PC-3 (cell line): ENCODE data around the gene NOXA1. TPM values are rescaled to one million over a fixed set of nuclear protein-coding genes. Genes with fewer than 3 reads are reported as not detected.

ENCODE experiments used
- ATAC-seq: fragments of 200-7000 bp; cut with Tn5 transposase; 2 replicates; pipeline ENCODE4 v1.9.1; 2020; ENCODE audit warnings: mild to moderate bottlenecking, moderate library complexity
- BruUV-seq: library from RNA; stranded (reverse); fragments of 400-500 nt; replicated peaks from 2 replicates; lab custom pipeline; 2021; lab: Mats Ljungman, UMichigan
- CTCF ChIA-PET: fragments of 300-600 bp; sonication (Branson Sonifier 250); formaldehyde crosslinking; loops from one replicate; lab custom pipeline; 2022; ENCODE audit warnings: antibody characterized with exemption; lab: Charles Lee
- POLR2A ChIA-PET: fragments of 300-600 bp; sonication (Branson Sonifier 250); formaldehyde crosslinking; loops from one replicate; lab custom pipeline; 2022; ENCODE audit warnings: antibody characterized with exemption; ENCODE audit not compliant: unreplicated experiment; lab: Charles Lee
- DNase-seq: peaks from one replicate; pipeline ENCODE4 v3.0.0-alpha.2; 2015
- H2AFZ ChIP-seq: fragments of 300-600 bp; sonication (generic); 2 replicates; pipeline ENCODE4 v1.6.0; 2016; ENCODE audit warnings: antibody characterized with exemption, low read length
- H3F3A ChIP-seq: fragments of 300-600 bp; sonication (generic); one replicate; pipeline ENCODE4 v1.6.0; 2017; ENCODE audit warnings: antibody characterized with exemption, low read length, control low read depth, mild to moderate bottlenecking; ENCODE audit not compliant: unreplicated experiment
- H3K27ac ChIP-seq: fragments of 300-600 bp; sonication (generic); 2 replicates; pipeline ENCODE4 v1.5.1; 2016; ENCODE audit warnings: mild to moderate bottlenecking, low read length
- H3K27me3 ChIP-seq: fragments of 300-600 bp; sonication (generic); 2 replicates; pipeline ENCODE4 v1.6.1; 2016; ENCODE audit warnings: low read length, mixed read lengths
- H3K36me3 ChIP-seq: fragments of 300-600 bp; sonication (generic); 2 replicates; pipeline ENCODE4 v1.6.1; 2016; ENCODE audit warnings: low read depth, mixed run types, low read length, mixed read lengths
- H3K4me1 ChIP-seq: fragments of 300-600 bp; sonication (generic); 2 replicates; pipeline ENCODE4 v1.5.1; 2016; ENCODE audit warnings: low read length; ENCODE audit not compliant: insufficient read depth
- H3K4me2 ChIP-seq: fragments of 300-600 bp; sonication (generic); 2 replicates; pipeline ENCODE4 v1.6.0; 2016; ENCODE audit warnings: low read length
- H3K4me3 ChIP-seq: fragments of 300-600 bp; sonication (generic); 2 replicates; pipeline ENCODE4 v1.5.1; 2016; ENCODE audit warnings: mild to moderate bottlenecking, low read length, mixed read lengths
- H3K79me2 ChIP-seq: fragments of 300-600 bp; sonication (generic); 2 replicates; pipeline ENCODE4 v1.6.1; 2017; ENCODE audit warnings: low read length, mixed read lengths
- H3K9ac ChIP-seq: fragments of 300-600 bp; sonication (generic); 2 replicates; pipeline ENCODE4 v1.6.0; 2016; ENCODE audit warnings: mild to moderate bottlenecking, low read length
- H3K9me2 ChIP-seq: fragments of 300-600 bp; sonication (generic); replicated peaks from 2 replicates; pipeline ENCODE4 v1.6.1; 2016; ENCODE audit warnings: mixed run types, low read length, mixed read lengths
- H3K9me3 ChIP-seq: fragments of 300-600 bp; sonication (generic); 2 replicates; pipeline ENCODE4 v1.6.1; 2016; ENCODE audit warnings: low read length, mixed read lengths
- H4K20me1 ChIP-seq: fragments of 300-600 bp; sonication (generic); 2 replicates; pipeline ENCODE4 v1.6.1; 2016; ENCODE audit warnings: low read length, mixed read lengths
- CTCF ChIP-seq: fragments of 300-600 bp; sonication (generic); conservative IDR thresholded peaks from 2 replicates; pipeline ENCODE4 v1.5.1; 2017; ENCODE audit warnings: antibody characterized with exemption, low read depth, mild to moderate bottlenecking, low read length
- EZH2 ChIP-seq: fragments of 300-600 bp; sonication (generic); IDR thresholded peaks from one replicate; pipeline ENCODE4 v1.6.1; 2017; ENCODE audit warnings: antibody characterized with exemption, mild to moderate bottlenecking, low read length; ENCODE audit not compliant: unreplicated experiment
- EZH2phosphoT487 ChIP-seq: fragments of 300-600 bp; sonication (generic); IDR thresholded peaks from 2 replicates; pipeline ENCODE4 v1.6.1; 2018; ENCODE audit warnings: mild to moderate bottlenecking, antibody characterized with exemption, low read length, borderline replicate concordance
- intact Hi-C: fragments of 100-400 bp; cut with micrococcal nuclease; formaldehyde crosslinking; loops from 2 replicates; pipeline ENCODE4 v1.9.0; 2023
- total RNA-seq: library from RNA; depleted of rRNA; stranded (reverse); fragments of >200 nt; gene quantifications from 2 replicates; pipeline ENCODE4 v1.2.3, GENCODE V29; 2014

NOXA1 gene
- total RNA-seq, 1 experiment from 2014 or later, result 0.51 TPM

- no TSS peak for BruUV-seq
- H3K27ac ChIP-seq, result peak within 1 kb of the TSS; percentile 26; the same call in 1 of the 2 replicates
- H3K9me2 ChIP-seq, result no peaks in the 10 kb centered on the region
- intact Hi-C loops, result loop anchor here (2.0 kb wide), 1 partner anchor 24 kb away; no protein-coding TSS in a partner anchor
- H3K9me3 ChIP-seq, result no peaks in the 10 kb centered on the region
- H3K36me3 ChIP-seq, result no peaks in the 10 kb centered on the region
- peaks cover 4% of the 10 kb centered on the region; the same call in 1 of the 2 replicates for H3K4me1 ChIP-seq
- peak within 1 kb of the TSS; percentile 76 for H3K9ac ChIP-seq
- no peak for TF ChIP-seq EZH2phosphoT487
- TF ChIP-seq EZH2, result no peak
- peak within 1 kb of the TSS; percentile 91 for H2AFZ ChIP-seq
- ChIA-PET CTCF (interaction anchor here (0.5 to 1.0 kb wide), 2 partner anchors 23 to 481 kb away, joined by 3 to 5 read pairs; no protein-coding TSS in a partner anchor), POLR2A (no interaction called here)
- H3K79me2 ChIP-seq, result peaks cover 13% of the 10 kb centered on the region; the same call in 1 of the 2 replicates
- DNase-seq (peak; percentile 91), ATAC-seq (peak; percentile 90)
- H4K20me1 ChIP-seq, result no peaks in the 10 kb centered on the region
- peak within 1 kb of the TSS; percentile 92 for H3K4me2 ChIP-seq
- no peaks in the 10 kb centered on the region for H3F3A ChIP-seq
- H3K4me3 ChIP-seq, result peak within 1 kb of the TSS; percentile 82
- no peaks in the 10 kb centered on the region for H3K27me3 ChIP-seq
Observed at GRCh38 chr9:137459152-137459600, 36.0 kb downstream of the NOXA1 start, which contains the start of gene NSMF. Gene NSMF (minus strand): TSS chr9:137459334. CDS start chr9:137459102, 232 bp downstream.

- intact Hi-C loops, result loop anchor here (2.0 kb wide), 1 partner anchor 23 kb away; no protein-coding TSS in a partner anchor
- ATAC-seq, result peak; percentile 9
- BruUV-seq, result TSS peak; percentile 35
Observed at GRCh38 chr9:137459601-137460362, 36.6 kb downstream of the NOXA1 start.

GRCh38 chr9:137460363-137461315, 37.4 kb downstream of the NOXA1 start:
- ChIA-PET CTCF (no interaction called here), POLR2A (no interaction called here)
- H4K20me1 ChIP-seq, result no peaks in the 10 kb centered on the region
- BruUV-seq, result no TSS peak
- no peak overlapping the region for H2AFZ ChIP-seq
- H3F3A ChIP-seq, result no peaks in the 10 kb centered on the region
- no peak overlapping the region for H3K4me2 ChIP-seq
- intact Hi-C loops, result no loop called here
- H3K79me2 ChIP-seq, result peaks cover 13% of the 10 kb centered on the region; the same call in 1 of the 2 replicates
- no peaks in the 10 kb centered on the region for H3K27me3 ChIP-seq
- H3K27ac ChIP-seq, result no peak overlapping the region
- H3K9me2 ChIP-seq, result no peaks in the 10 kb centered on the region
- no peak for DNase-seq
- ATAC-seq, result no peak
- H3K36me3 ChIP-seq, result no peaks in the 10 kb centered on the region
- no peak for TF ChIP-seq CTCF
- TF ChIP-seq EZH2phosphoT487, result no peak
- no peak for TF ChIP-seq EZH2
- H3K9me3 ChIP-seq, result no peaks in the 10 kb centered on the region
- no peak overlapping the region for H3K4me3 ChIP-seq
- no peak overlapping the region for H3K9ac ChIP-seq
- H3K4me1 ChIP-seq, result peaks cover 4% of the 10 kb centered on the region; the same call in 1 of the 2 replicates

More at GRCh38 chr9:137459601-137460362, 36.6 kb downstream of the NOXA1 start:
- H3K4me2 ChIP-seq, result peak overlapping the region; percentile 83
- DNase-seq, result no peak
- H3F3A ChIP-seq, result no peaks in the 10 kb centered on the region
- H4K20me1 ChIP-seq, result no peaks in the 10 kb centered on the region
- H3K36me3 ChIP-seq, result no peaks in the 10 kb centered on the region
- peaks cover 13% of the 10 kb centered on the region; the same call in 1 of the 2 replicates for H3K79me2 ChIP-seq
- CTCF ChIA-PET, result interaction anchor here (0.5 to 1.0 kb wide), 2 partner anchors 23 to 482 kb away, joined by 3 to 5 read pairs; no protein-coding TSS in a partner anchor
- no peaks in the 10 kb centered on the region for H3K9me2 ChIP-seq
- peak overlapping the region; percentile 91 for H2AFZ ChIP-seq
- H3K4me3 ChIP-seq, result peak overlapping the region; percentile 50; the same call in 1 of the 2 replicates
- H3K9ac ChIP-seq, result peak overlapping the region; percentile 61
- H3K27me3 ChIP-seq, result no peaks in the 10 kb centered on the region
- H3K9me3 ChIP-seq, result no peaks in the 10 kb centered on the region
- POLR2A ChIA-PET, result no interaction called here
- no peak for TF ChIP-seq EZH2phosphoT487
- peak overlapping the region; percentile 26; the same call in 1 of the 2 replicates for H3K27ac ChIP-seq
- peaks cover 4% of the 10 kb centered on the region; the same call in 1 of the 2 replicates for H3K4me1 ChIP-seq
